ENCODE measurements around the gene TP53BP2.

The TP53BP2 gene

GRCh38 chr1:223793716-223794115 lies 52.0 kb downstream of the TP53BP2 start:
- no peak for DNase-seq

GRCh38 chr1:223792046-223792445 lies 53.7 kb downstream of the TP53BP2 start:
- no peak for DNase-seq

GRCh38 chr1:223788746-223789415 lies 56.9 kb downstream of the TP53BP2 start:
- DNase-seq = no peak

GRCh38 chr1:223785808-223786207 lies 59.9 kb downstream of the TP53BP2 start:
- DNase-seq = no peak

GRCh38 chr1:223784541-223784940 lies 61.2 kb downstream of the TP53BP2 start:
- DNase-seq = no peak

GRCh38 chr1:223783676-223784075 lies 62.1 kb downstream of the TP53BP2 start:
- no peak for DNase-seq

GRCh38 chr1:223780949-223781348 lies 64.8 kb downstream of the TP53BP2 start:
- no peak for DNase-seq

GRCh38 chr1:223780318-223780717 lies 65.4 kb downstream of the TP53BP2 start:
- DNase-seq = no peak

- DNase-seq = no peak
Measured at GRCh38 chr1:223776826-223777454, 68.8 kb downstream of the TP53BP2 start.

- DNase-seq = no peak
Measured at GRCh38 chr1:223776075-223776814, 69.5 kb downstream of the TP53BP2 start.

GRCh38 chr1:223775711-223776074 lies 70.1 kb downstream of the TP53BP2 start:
- no peak for DNase-seq

GRCh38 chr1:223775054-223775453 lies 70.7 kb downstream of the TP53BP2 start:
- no peak for DNase-seq

- DNase-seq = no peak
Measured at GRCh38 chr1:223774134-223774814, 71.5 kb downstream of the TP53BP2 start.

GRCh38 chr1:223772771-223773160 lies 73.0 kb downstream of the TP53BP2 start:
- DNase-seq = no peak

- DNase-seq = peak; percentile 28
Measured at GRCh38 chr1:223771814-223772770, 73.7 kb downstream of the TP53BP2 start.

- no peak for DNase-seq
Measured at GRCh38 chr1:223771469-223771813, 74.3 kb downstream of the TP53BP2 start.

GRCh38 chr1:223770621-223771315 lies 75.0 kb downstream of the TP53BP2 start:
- DNase-seq = no peak

- DNase-seq = no peak
Measured at GRCh38 chr1:223765719-223766340, 79.9 kb downstream of the TP53BP2 start.

- DNase-seq = peak; percentile 33
Measured at GRCh38 chr1:223765036-223765718, 80.6 kb downstream of the TP53BP2 start.

- no peak for DNase-seq
Measured at GRCh38 chr1:223763881-223764280, 81.9 kb downstream of the TP53BP2 start.

- DNase-seq = no peak
Measured at GRCh38 chr1:223763251-223763650, 82.5 kb downstream of the TP53BP2 start.
